ENCODE data around the gene CDC34.
A peak's percentile ranks its signal among the peaks of the same experiment; 100 is the strongest.
"Not testable (repeated sequence)": the region's sequence is repeated elsewhere in the genome, so short reads cannot be mapped to it uniquely, and the experiment has no call there.

The CDC34 gene

GRCh38 chr19:575527-576506, 44.3 kb downstream of the CDC34 start:
- no peak for DNase-seq

- no peak for DNase-seq
Measured at GRCh38 chr19:576768-577438, 45.3 kb downstream of the CDC34 start.

- no peak for DNase-seq
Measured at GRCh38 chr19:577439-578392, 46.2 kb downstream of the CDC34 start.

GRCh38 chr19:579111-579841, 47.7 kb downstream of the CDC34 start:
- DNase-seq, result no peak

- no peak for DNase-seq
Measured at GRCh38 chr19:579842-580155, 48.2 kb downstream of the CDC34 start.

- DNase-seq, result no peak
Measured at GRCh38 chr19:580274-580835, 48.8 kb downstream of the CDC34 start.

- DNase-seq, result no peak
Measured at GRCh38 chr19:581399-582111, 50.0 kb downstream of the CDC34 start.

GRCh38 chr19:582497-583197, 51.1 kb downstream of the CDC34 start:
- no peak for DNase-seq

GRCh38 chr19:583198-583967, 51.8 kb downstream of the CDC34 start:
- DNase-seq, result no peak

GRCh38 chr19:583968-584239, 52.3 kb downstream of the CDC34 start:
- DNase-seq, result no peak

GRCh38 chr19:584240-585001, 52.9 kb downstream of the CDC34 start:
- peak; percentile 49 for DNase-seq

GRCh38 chr19:585146-585545, 53.6 kb downstream of the CDC34 start:
- not testable (repeated sequence) for DNase-seq

GRCh38 chr19:585551-586110, 54.1 kb downstream of the CDC34 start:
- DNase-seq, result no peak

- peak; percentile 97 for DNase-seq
Measured at GRCh38 chr19:588093-588740, 56.7 kb downstream of the CDC34 start.

GRCh38 chr19:588741-589692, 57.5 kb downstream of the CDC34 start:
- DNase-seq, result peak; percentile 80

- DNase-seq, result peak; percentile 45
Measured at GRCh38 chr19:589693-590395, 58.3 kb downstream of the CDC34 start, which contains the start of gene HCN2. Gene HCN2, plus strand, starts transcription at chr19:589881. Its CDS starts 65 bp downstream, at chr19:589946.

GRCh38 chr19:590396-590745, 58.8 kb downstream of the CDC34 start:
- DNase-seq, result peak; percentile 35
